ENCODE results near the gene UVRAG. TPM values are rescaled to one million over a fixed set of nuclear protein-coding genes. Genes with fewer than 3 reads are reported as not detected.

UVRAG gene
- total RNA-seq, 3 donors from 2014 or later: 43.3 to 73.0 (median 48.9) TPM

GRCh38 chr11:75939516-75939915 is 124.5 kb downstream of the UVRAG start:
- Histone ChIP-seq H3K4me3 (no peak overlapping the region), H3K27ac (no peak overlapping the region), H3K36me3 (no peaks in the 10 kb centered on the region), H3K4me1 (peaks cover 0 to 3% of the 10 kb centered on the region in 2 donors), H3K9me3 (no peaks in the 10 kb centered on the region), H3K27me3 (no peaks in the 10 kb centered on the region)
- TF ChIP-seq POLR2A (IDR thresholded peaks at IDR 0.05) (no peak), CTCF (IDR thresholded peaks at IDR 0.05) (no peak), POLR2AphosphoS5 (IDR thresholded peaks at IDR 0.05) (no peak)
- DNase-seq (ENCODE audit: low spot score in 2 of 2): no peak
- intact Hi-C loops (cut with DNase I; ENCODE audit: low total_unique reads): no loop called here

- peaks cover 0 to 3% of the 10 kb centered on the region in 2 donors for H3K4me1 ChIP-seq
- no peaks in the 10 kb centered on the region for H3K27me3 ChIP-seq
- no peak overlapping the region for H3K27ac ChIP-seq
- H3K9me3 ChIP-seq: no peaks in the 10 kb centered on the region
- H3K4me3 ChIP-seq: no peak overlapping the region
- intact Hi-C loops (cut with DNase I; ENCODE audit: low total_unique reads): no loop called here
- no peak for TF ChIP-seq POLR2AphosphoS5 (IDR thresholded peaks at IDR 0.05)
- no peak for TF ChIP-seq POLR2A (IDR thresholded peaks at IDR 0.05)
- no peak for TF ChIP-seq CTCF (IDR thresholded peaks at IDR 0.05)
- H3K36me3 ChIP-seq: no peaks in the 10 kb centered on the region
- DNase-seq (ENCODE audit: low spot score in 2 of 2): no peak
Measured at GRCh38 chr11:75939992-75940391, 125.0 kb downstream of the UVRAG start.

GRCh38 chr11:75940911-75941310 is 125.9 kb downstream of the UVRAG start:
- no peak overlapping the region for H3K27ac ChIP-seq
- intact Hi-C loops (cut with DNase I; ENCODE audit: low total_unique reads): no loop called here

DNA sequence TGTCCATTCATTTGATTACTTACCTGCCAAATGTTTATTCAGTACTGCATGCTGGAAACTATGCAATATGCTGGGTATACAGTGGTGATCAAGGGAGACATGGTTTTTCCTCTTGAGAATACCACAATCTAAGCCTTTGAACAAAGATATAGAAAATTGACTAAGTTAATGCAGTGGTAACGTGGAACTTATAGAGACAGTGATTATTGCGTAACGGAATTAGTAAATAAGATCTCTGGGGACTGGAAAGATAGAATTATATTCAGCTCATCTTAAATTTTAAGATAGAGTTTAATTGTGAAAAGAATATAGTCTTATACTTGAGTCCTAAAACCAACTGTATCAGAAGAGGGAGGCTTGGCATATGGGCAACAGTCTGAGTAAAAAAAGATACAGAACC is 129.5 kb downstream of the UVRAG start:
- H3K27me3 ChIP-seq: no peaks in the 10 kb centered on the region
- peaks cover 3 to 12% of the 10 kb centered on the region in 2 donors for H3K4me1 ChIP-seq
- no peaks in the 10 kb centered on the region for H3K36me3 ChIP-seq
- TF ChIP-seq POLR2A (IDR thresholded peaks at IDR 0.05): no peak
- no peak for TF ChIP-seq POLR2AphosphoS5 (IDR thresholded peaks at IDR 0.05)
- TF ChIP-seq CTCF (IDR thresholded peaks at IDR 0.05): no peak
- H3K4me3 ChIP-seq: no peak overlapping the region
- intact Hi-C loops (cut with DNase I; ENCODE audit: low total_unique reads): no loop called here
- no peak overlapping the region for H3K27ac ChIP-seq
- DNase-seq (ENCODE audit: low spot score in 2 of 2): no peak
- no peaks in the 10 kb centered on the region for H3K9me3 ChIP-seq

More at GRCh38 chr11:75940911-75941310, 125.9 kb downstream of the UVRAG start:
- no peak for TF ChIP-seq CTCF (IDR thresholded peaks at IDR 0.05)
- TF ChIP-seq POLR2AphosphoS5 (IDR thresholded peaks at IDR 0.05): no peak
- TF ChIP-seq POLR2A (IDR thresholded peaks at IDR 0.05): no peak
- Histone ChIP-seq H3K27me3 (no peaks in the 10 kb centered on the region), H3K4me3 (no peak overlapping the region), H3K36me3 (no peaks in the 10 kb centered on the region), H3K9me3 (no peaks in the 10 kb centered on the region), H3K4me1 (peaks cover 0 to 3% of the 10 kb centered on the region in 2 donors)
- no peak for DNase-seq (ENCODE audit: low spot score in 2 of 2)

- Histone ChIP-seq H3K27me3 (no peaks in the 10 kb centered on the region), H3K4me1 (peaks cover 3 to 12% of the 10 kb centered on the region in 2 donors), H3K27ac (no peak overlapping the region)
Measured at GRCh38 chr11:75945446-75945845, 130.4 kb downstream of the UVRAG start.

More at GRCh38 chr11:75945446-75945845, 130.4 kb downstream of the UVRAG start:
- no peaks in the 10 kb centered on the region for H3K9me3 ChIP-seq
- H3K36me3 ChIP-seq: no peaks in the 10 kb centered on the region
- TF ChIP-seq CTCF (IDR thresholded peaks at IDR 0.05): no peak
- TF ChIP-seq POLR2AphosphoS5 (IDR thresholded peaks at IDR 0.05): no peak
- no peak for TF ChIP-seq POLR2A (IDR thresholded peaks at IDR 0.05)
- H3K4me3 ChIP-seq: no peak overlapping the region
- no peak for DNase-seq (ENCODE audit: low spot score in 2 of 2)
- intact Hi-C loops (cut with DNase I; ENCODE audit: low total_unique reads): no loop called here
